SU-DHL-6 (cell line): ENCODE measurements around the gene TMEM151A.

ENCODE experiments used
- H2AFZ ChIP-seq: fragments of 200-600 bp; sonication (generic); 2 replicates; pipeline ENCODE4 v1.6.1; 2014; ENCODE audit warnings: low read depth, mild to moderate bottlenecking, moderate library complexity, mixed read lengths, antibody characterized with exemption, low read length; ENCODE audit not compliant: severe bottlenecking
- H3F3A ChIP-seq: fragments of 200-600 bp; shearing (Covaris generic); 2 replicates; pipeline ENCODE4 v1.6.0; 2016; ENCODE audit warnings: antibody characterized with exemption, mild to moderate bottlenecking; ENCODE audit not compliant: insufficient read depth
- H3K27ac ChIP-seq: fragments of 200-600 bp; sonication (generic); 2 replicates; pipeline ENCODE4 v1.5.1; 2016; ENCODE audit warnings: low read depth, mild to moderate bottlenecking, low read length, moderate library complexity, mixed read lengths
- H3K27me3 ChIP-seq: fragments of 200-600 bp; sonication (generic), shearing (Covaris generic); 2 replicates; pipeline ENCODE4 v1.6.0; 2014; ENCODE audit warnings: mild to moderate bottlenecking, low read length
- H3K36me3 ChIP-seq: fragments of 200-600 bp; sonication (generic); 2 replicates; pipeline ENCODE4 v1.6.1; 2014; ENCODE audit warnings: mild to moderate bottlenecking, low read length, mixed read lengths
- H3K4me2 ChIP-seq: fragments of 300-600, 200-600 bp; shearing (Covaris generic), sonication (generic); 2 replicates; pipeline ENCODE4 v1.6.0; 2014; ENCODE audit warnings: low read length, low read depth, mild to moderate bottlenecking; ENCODE audit not compliant: poor library complexity, severe bottlenecking
- H3K4me3 ChIP-seq: fragments of 200-600 bp; sonication (generic); 2 replicates; pipeline ENCODE4 v1.5.1; 2014; ENCODE audit warnings: antibody characterized with exemption, low read length, mild to moderate bottlenecking, mixed read lengths; ENCODE audit not compliant: insufficient read depth, poor library complexity, severe bottlenecking
- H3K79me2 ChIP-seq: fragments of 200-600 bp; sonication (generic); 2 replicates; pipeline ENCODE4 v1.6.1; 2014; ENCODE audit warnings: mild to moderate bottlenecking, low read length, moderate library complexity; ENCODE audit not compliant: insufficient read depth
- H3K9ac ChIP-seq: fragments of 200-600 bp; sonication (generic); 2 replicates; pipeline ENCODE4 v1.7.0; 2014; ENCODE audit warnings: mild to moderate bottlenecking, low read length
- H3K9me2 ChIP-seq: fragments of 200-600 bp; sonication (generic); replicated peaks from 2 replicates; pipeline ENCODE4 v1.6.1; 2014; ENCODE audit warnings: low read length; ENCODE audit not compliant: insufficient read depth
- H3K9me3 ChIP-seq: fragments of 200-600 bp; sonication (generic); 2 replicates; pipeline ENCODE4 v1.6.1; 2014; ENCODE audit warnings: low read length, mixed read lengths; ENCODE audit not compliant: insufficient read depth
- H4K20me1 ChIP-seq: fragments of 200-600 bp; sonication (generic); 2 replicates; pipeline ENCODE4 v1.6.1; 2014; ENCODE audit warnings: low read depth, mild to moderate bottlenecking, antibody characterized with exemption, low read length, moderate library complexity, mixed read lengths
- CTCF ChIP-seq: fragments of 200-600 bp; sonication (generic); IDR thresholded peaks from one replicate; pipeline ENCODE4 v1.5.1; 2017; ENCODE audit warnings: antibody characterized with exemption, mild to moderate bottlenecking, low read length, moderate library complexity; ENCODE audit not compliant: insufficient read depth, poor library complexity, severe bottlenecking
- EZH2phosphoT487 ChIP-seq: fragments of 200-600 bp; sonication (generic), shearing (Covaris generic); conservative IDR thresholded peaks from 2 replicates; pipeline ENCODE4 v1.6.1; 2018; ENCODE audit warnings: mild to moderate bottlenecking, antibody characterized with exemption, low read length, moderate library complexity, mixed read lengths

The TMEM151A gene

GRCh38 chr11:66332371-66333219 is 40.9 kb downstream of the TMEM151A start:
- no peaks in the 10 kb centered on the region for H4K20me1 ChIP-seq
- no peak overlapping the region for H3K4me3 ChIP-seq
- no peaks in the 10 kb centered on the region for H3K36me3 ChIP-seq
- H3K27ac ChIP-seq, result no peak overlapping the region
- H3K9ac ChIP-seq, result no peak overlapping the region
- no peaks in the 10 kb centered on the region for H3K79me2 ChIP-seq
- TF ChIP-seq CTCF (no peak), EZH2phosphoT487 (no peak)
- H3K9me3 ChIP-seq, result no peaks in the 10 kb centered on the region
- no peaks in the 10 kb centered on the region for H3K27me3 ChIP-seq
- no peak overlapping the region for H2AFZ ChIP-seq
- H3K4me2 ChIP-seq, result no peak overlapping the region
- no peaks in the 10 kb centered on the region for H3K9me2 ChIP-seq
- no peaks in the 10 kb centered on the region for H3F3A ChIP-seq

- Histone ChIP-seq H3K9me3 (no peaks in the 10 kb centered on the region), H3K9me2 (no peaks in the 10 kb centered on the region), H3K79me2 (no peaks in the 10 kb centered on the region), H3K27me3 (no peaks in the 10 kb centered on the region), H3F3A (no peaks in the 10 kb centered on the region), H2AFZ (no peak overlapping the region), H3K27ac (no peak overlapping the region), H4K20me1 (no peaks in the 10 kb centered on the region), H3K4me2 (no peak overlapping the region), H3K9ac (no peak overlapping the region), H3K36me3 (no peaks in the 10 kb centered on the region), H3K4me3 (no peak overlapping the region)
- TF ChIP-seq EZH2phosphoT487, result no peak
- no peak for TF ChIP-seq CTCF
Observed at GRCh38 chr11:66333220-66333877, 41.7 kb downstream of the TMEM151A start.

- Histone ChIP-seq H3K36me3 (no peaks in the 10 kb centered on the region), H3K9me3 (no peaks in the 10 kb centered on the region), H3K9me2 (no peaks in the 10 kb centered on the region), H3K4me3 (no peak overlapping the region), H3K4me2 (no peak overlapping the region), H3K27me3 (no peaks in the 10 kb centered on the region), H3F3A (no peaks in the 10 kb centered on the region), H3K79me2 (no peaks in the 10 kb centered on the region), H2AFZ (no peak overlapping the region), H4K20me1 (no peaks in the 10 kb centered on the region), H3K27ac (no peak overlapping the region), H3K9ac (no peak overlapping the region)
- TF ChIP-seq EZH2phosphoT487, result no peak
- TF ChIP-seq CTCF, result no peak
Observed at GRCh38 chr11:66333896-66334604, 42.4 kb downstream of the TMEM151A start.
